Measurements from ENCODE around the gene NOS3. TPM values are rescaled to one million over a fixed set of nuclear protein-coding genes. Genes with fewer than 3 reads are reported as not detected.

NOS3 gene
- total RNA-seq, 2 experiments from 2014 or later, result 9.3 to 11.1 TPM

GRCh38 chr7:151043959-151044358 lies 53.1 kb downstream of the NOS3 start:
- Mint-ChIP-seq H3K27me3 (no peaks in the 10 kb centered on the region), H3K36me3 (ENCODE audit: low read depth) (peaks cover 1% of the 10 kb centered on the region), H3K4me3 (no peak overlapping the region), H3K4me1 (peaks cover 11% of the 10 kb centered on the region), H3K27ac (no peak overlapping the region), H3K9me3 (ENCODE audit: low read depth) (no peaks in the 10 kb centered on the region)
- ChIA-PET POLR2A (no interaction called here), CTCF (interaction anchor here (0.6 to 0.8 kb wide), 2 partner anchors 67 to 126 kb away, joined by 3 read pairs; no protein-coding TSS in a partner anchor)
- no peak for ATAC-seq
- intact Hi-C loops (cut with DNase I, micrococcal nuclease), result no loop called here
- no peak for DNase-seq

DNA sequence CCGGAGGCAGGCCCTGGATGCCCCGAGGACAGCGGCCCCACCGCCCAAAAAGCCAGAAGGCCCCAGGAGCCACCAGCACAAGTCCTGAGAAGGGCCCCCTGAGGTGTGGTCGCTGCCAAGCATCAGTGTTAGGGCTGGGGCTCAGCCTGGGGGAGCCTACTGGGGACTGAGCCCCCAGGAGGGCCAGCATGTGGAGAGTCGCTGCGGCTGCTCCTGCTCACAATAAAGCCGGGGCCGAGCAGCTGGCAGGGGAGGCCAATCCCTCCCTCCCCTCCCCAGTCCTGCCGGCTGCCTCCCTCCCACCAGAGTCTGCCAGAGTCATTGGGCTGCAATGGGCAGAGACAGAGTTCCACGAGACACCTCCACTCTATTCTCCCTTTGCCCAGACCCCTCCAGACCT lies 54.4 kb downstream of the NOS3 start:
- no peaks in the 10 kb centered on the region for H3K9me3 Mint-ChIP-seq (ENCODE audit: low read depth)
- intact Hi-C loops (cut with DNase I, micrococcal nuclease), result no loop called here
- no peaks in the 10 kb centered on the region for H3K4me1 Mint-ChIP-seq
- DNase-seq, result no peak
- H3K27ac Mint-ChIP-seq, result no peak overlapping the region
- H3K36me3 Mint-ChIP-seq (ENCODE audit: low read depth), result peaks cover 1% of the 10 kb centered on the region
- H3K4me3 Mint-ChIP-seq, result no peak overlapping the region
- CTCF ChIA-PET, result interaction anchor here (0.6 kb wide), 2 partner anchors 47 to 1295 kb away, joined by 3 read pairs; no protein-coding TSS in a partner anchor
- H3K27me3 Mint-ChIP-seq, result no peaks in the 10 kb centered on the region
- POLR2A ChIA-PET, result no interaction called here
- no peak for ATAC-seq

DNA sequence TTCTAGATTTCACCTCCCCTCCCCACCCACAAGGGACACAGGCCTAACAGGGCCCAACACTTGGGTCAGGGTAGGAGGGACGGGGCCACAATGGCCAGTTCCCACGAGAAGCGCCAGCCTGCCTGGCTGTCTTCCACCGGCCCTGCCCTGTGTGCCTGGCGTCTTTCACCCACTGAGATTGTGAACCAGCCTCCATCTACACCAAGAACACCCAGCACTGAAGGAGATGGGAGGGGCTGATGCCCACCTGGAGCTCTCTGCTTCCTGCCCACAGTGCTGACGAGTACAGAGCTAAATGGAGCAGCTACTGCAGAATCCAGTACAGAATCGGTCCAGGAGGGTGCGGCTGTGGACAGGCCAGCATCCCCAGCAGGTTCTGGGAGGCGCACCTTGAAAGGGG lies 55.1 kb downstream of the NOS3 start:
- ATAC-seq, result no peak
- H3K27me3 Mint-ChIP-seq, result no peaks in the 10 kb centered on the region
- intact Hi-C loops (cut with DNase I, micrococcal nuclease), result no loop called here
- CTCF ChIA-PET, result interaction anchor here (0.9 kb wide), 1 partner anchor 14 kb away, joined by 3 read pairs; no protein-coding TSS in a partner anchor
- no peaks in the 10 kb centered on the region for H3K9me3 Mint-ChIP-seq (ENCODE audit: low read depth)
- no peak overlapping the region for H3K4me3 Mint-ChIP-seq
- H3K36me3 Mint-ChIP-seq (ENCODE audit: low read depth), result peaks cover 1% of the 10 kb centered on the region
- no peaks in the 10 kb centered on the region for H3K4me1 Mint-ChIP-seq
- no peak overlapping the region for H3K27ac Mint-ChIP-seq
- POLR2A ChIA-PET, result no interaction called here
- no peak for DNase-seq

- peaks cover 1% of the 10 kb centered on the region for H3K36me3 Mint-ChIP-seq (ENCODE audit: low read depth)
- no peak overlapping the region for H3K27ac Mint-ChIP-seq
- ATAC-seq (no peak), DNase-seq (no peak)
- no peaks in the 10 kb centered on the region for H3K27me3 Mint-ChIP-seq
- no peaks in the 10 kb centered on the region for H3K9me3 Mint-ChIP-seq (ENCODE audit: low read depth)
- CTCF ChIA-PET, result interaction anchor here (0.9 kb wide), 1 partner anchor 13 kb away, joined by 3 read pairs; no protein-coding TSS in a partner anchor
- intact Hi-C loops (cut with DNase I, micrococcal nuclease), result no loop called here
- H3K4me1 Mint-ChIP-seq, result no peaks in the 10 kb centered on the region
- POLR2A ChIA-PET, result no interaction called here
- no peak overlapping the region for H3K4me3 Mint-ChIP-seq
Observed at GRCh38 chr7:151046603-151047573, 56.1 kb downstream of the NOS3 start.

- POLR2A ChIA-PET, result no interaction called here
- no peak within 1 kb of the TSS for H3K27ac Mint-ChIP-seq
- no peak for ATAC-seq
Observed at GRCh38 chr7:151047976-151048815, 57.4 kb downstream of the NOS3 start, which contains the start of gene ASIC3. ASIC3 (plus strand) TSS chr7:151048531; CDS start chr7:151048886, 355 bp downstream.

GRCh38 chr7:151048911-151049463 lies 58.2 kb downstream of the NOS3 start:
- Mint-ChIP-seq H3K27ac (no peak overlapping the region), H3K4me3 (no peak overlapping the region), H3K4me1 (peaks cover 5% of the 10 kb centered on the region), H3K36me3 (ENCODE audit: low read depth) (peaks cover 4% of the 10 kb centered on the region), H3K9me3 (ENCODE audit: low read depth) (no peaks in the 10 kb centered on the region), H3K27me3 (no peaks in the 10 kb centered on the region)
- ChIA-PET CTCF (no interaction called here), POLR2A (no interaction called here)
- intact Hi-C loops (cut with DNase I, micrococcal nuclease), result no loop called here
- ATAC-seq (no peak), DNase-seq (no peak)

More at GRCh38 chr7:151047976-151048815, 57.4 kb downstream of the NOS3 start, which contains the start of gene ASIC3:
- no peaks in the 10 kb centered on the region for H3K9me3 Mint-ChIP-seq (ENCODE audit: low read depth)
- H3K4me1 Mint-ChIP-seq, result peaks cover 5% of the 10 kb centered on the region
- peaks cover 4% of the 10 kb centered on the region for H3K36me3 Mint-ChIP-seq (ENCODE audit: low read depth)
- DNase-seq, result no peak
- CTCF ChIA-PET, result no interaction called here
- intact Hi-C loops (cut with DNase I, micrococcal nuclease), result no loop called here
- no peaks in the 10 kb centered on the region for H3K27me3 Mint-ChIP-seq
- no peak within 1 kb of the TSS for H3K4me3 Mint-ChIP-seq

- CTCF ChIA-PET, result interaction anchor here (0.6 to 0.9 kb wide), 3 partner anchors 9 to 38 kb away, joined by 3 to 4 read pairs (median 3); no protein-coding TSS in a partner anchor
- intact Hi-C loops (cut with DNase I, micrococcal nuclease), result no loop called here
- Mint-ChIP-seq H3K4me1 (peaks cover 5% of the 10 kb centered on the region), H3K27me3 (no peaks in the 10 kb centered on the region), H3K36me3 (ENCODE audit: low read depth) (peaks cover 2% of the 10 kb centered on the region), H3K27ac (no peak overlapping the region), H3K4me3 (no peak overlapping the region), H3K9me3 (ENCODE audit: low read depth) (no peaks in the 10 kb centered on the region)
- POLR2A ChIA-PET, result no interaction called here
- DNase-seq (peak; percentile 76), ATAC-seq (peak; percentile 72)
Observed at GRCh38 chr7:151051108-151051507, 60.3 kb downstream of the NOS3 start.

GRCh38 chr7:151053096-151053495 lies 62.3 kb downstream of the NOS3 start:
- H3K9me3 Mint-ChIP-seq (ENCODE audit: low read depth), result no peaks in the 10 kb centered on the region
- peaks cover 2% of the 10 kb centered on the region for H3K36me3 Mint-ChIP-seq (ENCODE audit: low read depth)
- intact Hi-C loops (cut with DNase I, micrococcal nuclease), result no loop called here
- no peak overlapping the region for H3K27ac Mint-ChIP-seq
- POLR2A ChIA-PET, result no interaction called here
- CTCF ChIA-PET, result interaction anchor here (0.6 kb wide), 2 partner anchors 16 kb away, joined by 3 read pairs; no protein-coding TSS in a partner anchor
- H3K4me3 Mint-ChIP-seq, result no peak overlapping the region
- DNase-seq, result no peak
- no peaks in the 10 kb centered on the region for H3K27me3 Mint-ChIP-seq
- H3K4me1 Mint-ChIP-seq, result peaks cover 13% of the 10 kb centered on the region
- no peak for ATAC-seq

DNA sequence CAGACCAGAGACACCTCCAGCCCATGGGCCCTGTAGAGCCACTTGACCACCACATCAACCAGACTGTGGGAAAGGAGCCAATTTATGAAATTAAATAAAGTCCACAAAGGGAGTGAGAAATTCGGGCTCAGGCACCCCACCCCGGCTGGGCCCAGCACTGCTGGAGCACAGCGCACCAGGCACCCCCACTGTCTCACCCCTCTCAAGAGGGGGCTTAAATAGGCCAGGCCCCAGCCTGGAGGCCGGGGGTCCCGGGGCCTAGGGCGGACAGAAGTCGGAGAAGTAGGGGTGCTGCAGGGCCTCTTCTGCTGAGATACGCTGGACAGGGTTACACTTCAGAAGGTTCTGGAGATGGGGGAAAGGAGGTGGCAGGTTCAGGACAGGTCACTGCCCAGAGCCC lies 62.9 kb downstream of the NOS3 start:
- Mint-ChIP-seq H3K27me3 (no peaks in the 10 kb centered on the region), H3K27ac (no peak overlapping the region), H3K9me3 (ENCODE audit: low read depth) (no peaks in the 10 kb centered on the region), H3K4me3 (no peak overlapping the region), H3K4me1 (peaks cover 16% of the 10 kb centered on the region), H3K36me3 (ENCODE audit: low read depth) (peaks cover 2% of the 10 kb centered on the region)
- CTCF ChIA-PET, result no interaction called here
- POLR2A ChIA-PET, result no interaction called here
- DNase-seq (no peak), ATAC-seq (no peak)
- intact Hi-C loops (cut with DNase I, micrococcal nuclease), result no loop called here

DNA sequence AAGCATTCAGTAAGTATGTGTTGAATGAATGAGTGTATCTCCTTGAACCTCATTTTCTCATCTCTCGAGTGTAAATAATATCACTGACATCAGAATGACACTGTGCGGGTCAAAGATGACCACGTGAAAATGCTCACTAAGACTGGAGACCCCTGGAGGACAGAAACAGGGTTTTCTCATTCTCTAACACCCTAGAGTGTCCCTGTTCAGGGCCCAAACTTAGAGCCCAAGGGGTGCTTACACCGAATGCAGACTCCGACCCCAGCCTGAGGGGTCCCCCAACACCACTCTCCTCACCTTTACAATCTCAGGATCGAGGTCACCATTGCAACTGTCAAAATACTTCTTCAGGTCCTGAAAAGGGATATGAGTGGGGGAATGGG lies 65.5 kb downstream of the NOS3 start:
- Mint-ChIP-seq H3K4me3 (peak overlapping the region; percentile 81), H3K36me3 (ENCODE audit: low read depth) (peaks cover 2% of the 10 kb centered on the region), H3K27ac (no peak overlapping the region), H3K4me1 (peaks cover 27% of the 10 kb centered on the region), H3K27me3 (no peaks in the 10 kb centered on the region), H3K9me3 (ENCODE audit: low read depth) (no peaks in the 10 kb centered on the region)
- ATAC-seq, result no peak
- no peak for DNase-seq
- intact Hi-C loops (cut with DNase I, micrococcal nuclease), result loop anchor here (5.0 kb wide), 3 partner anchors 44 to 1929 kb away; partner anchors contain the start of genes ZNF425 (in 1 of the 2) and ZNF775 (in 1 of the 2)
- ChIA-PET POLR2A (no interaction called here), CTCF (no interaction called here)
